ENCODE measurements around the gene STC2. TPM values are rescaled to one million over a fixed set of nuclear protein-coding genes. Genes with fewer than 3 reads are reported as not detected.

Gene STC2
- total and polyA plus RNA-seq, 2 of the 4 experiments (the other 2 are of a cell fraction): 87.5 to 270 TPM

DNA sequence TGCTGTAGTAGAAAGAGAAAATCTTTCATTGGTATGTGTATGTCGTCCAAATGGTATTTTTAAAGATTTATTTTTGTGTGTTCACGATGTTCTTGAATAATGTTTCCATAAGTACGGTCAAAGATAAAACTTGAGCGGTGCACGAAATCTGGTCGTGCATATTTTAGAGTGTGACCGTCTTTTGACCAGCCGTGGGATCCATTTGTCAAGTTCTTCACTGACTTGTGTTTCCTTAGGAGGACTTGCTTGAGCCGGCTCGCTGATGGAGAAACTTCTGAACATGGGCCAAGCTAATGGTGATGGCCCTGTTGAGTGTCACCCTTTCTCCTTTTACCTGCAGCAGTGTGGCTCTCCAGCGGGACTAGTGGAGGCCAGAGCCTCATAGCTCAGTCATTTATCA is 11.1 kb upstream of the STC2 start:
- Histone ChIP-seq H2AK5ac (ENCODE audit: low read depth, low read length) (no peak overlapping the region), H2AK9ac (replicated peaks; ENCODE audit: low read depth, low read length, poor library complexity) (no peak overlapping the region), H4K91ac (ENCODE audit: insufficient read depth, low read depth, low read length) (no peak overlapping the region), H3K36me3 (ENCODE audit: control insufficient read depth, insufficient read depth, low read length) (no peaks in the 10 kb centered on the region), H3K9ac (ENCODE audit: low read depth, low read length) (no peak overlapping the region), H3K4ac (ENCODE audit: low read depth, low read length) (no peak overlapping the region), H2BK5ac (ENCODE audit: low read depth, low read length, poor library complexity, severe bottlenecking) (no peak overlapping the region), H4K5ac (ENCODE audit: low read depth, low read length) (no peak overlapping the region), H3K9me3 (ENCODE audit: control insufficient read depth, insufficient read depth, low read length) (no peaks in the 10 kb centered on the region), H3K27me3 (ENCODE audit: control insufficient read depth, insufficient read depth, low read length) (no peaks in the 10 kb centered on the region; the same call in 1 of the 2 replicates), H2AFZ (replicated peaks; ENCODE audit: low read length, poor library complexity) (peak overlapping the region; percentile 39), H3K14ac (replicated peaks; ENCODE audit: low read depth, low read length) (no peak overlapping the region), H3K9me1 (ENCODE audit: insufficient read depth, low read length) (no peaks in the 10 kb centered on the region; the same call in 1 of the 2 replicates), H2BK15ac (ENCODE audit: low read depth, low read length) (0 out of 3 replicates have a peak overlapping the region, but pooled peaks have one; percentile 36), H3K4me2 (ENCODE audit: low read depth, low read length) (no peak overlapping the region), H3K27ac (ENCODE audit: insufficient read depth, low read length) (peak overlapping the region; percentile 5; the same call in 1 of the 2 replicates), H3K4me3 (ENCODE audit: insufficient read depth, low read depth, low read length) (no peak overlapping the region), H3K4me1 (ENCODE audit: control insufficient read depth, insufficient read depth, low read length) (peaks cover 4% of the 10 kb centered on the region; the same call in 1 of the 2 replicates), H3K23ac (ENCODE audit: low read depth, low read length) (no peak overlapping the region), H4K8ac (ENCODE audit: low read depth in 2 of 2, low read length in 2 of 2) (peak overlapping the region in 1 of 2 experiments; percentile 42; a peak in 1 of 4 replicates), H3K56ac (ENCODE audit: extremely low read depth, insufficient read depth, low read length) (no peak overlapping the region), H2BK120ac (ENCODE audit: low read depth, low read length) (no peak overlapping the region), H3K18ac (ENCODE audit: low read depth, low read length) (no peak overlapping the region), H3K79me1 (ENCODE audit: low read depth in 1 of 2, low read length in 2 of 2) (no peaks in the 10 kb centered on the region), H2BK20ac (ENCODE audit: low read depth, low read length) (no peak overlapping the region), H4K20me1 (ENCODE audit: insufficient read depth, low read length) (no peaks in the 10 kb centered on the region)
- DNase-seq: no peak
- intact Hi-C loops (cut with micrococcal nuclease) (no loop called here), dilution Hi-C loops (cut with HindIII; ENCODE audit: low sequenced_read_pairs, unreplicated experiment) (no loop called here), in situ Hi-C loops (cut with MboI; ENCODE audit: low sequenced_read_pairs) (no loop called here)
- 38% methylated on average over 7 of the region's 11 CpGs; no CpG with 5 or more reads in 1 of the 2 experiments for WGBS, 2 experiments (ENCODE audit: extremely low coverage in 2 of 2, insufficient read length in 1 of 2)
- TF ChIP-seq MAZ (IDR thresholded peaks at IDR 0.05; ENCODE audit: borderline replicate concordance, low read depth, low read length): no peak
- TF ChIP-seq CHD1 (IDR thresholded peaks at IDR 0.05; ENCODE audit: low read depth, low read length): no peak
- TF ChIP-seq, protein P1, sequence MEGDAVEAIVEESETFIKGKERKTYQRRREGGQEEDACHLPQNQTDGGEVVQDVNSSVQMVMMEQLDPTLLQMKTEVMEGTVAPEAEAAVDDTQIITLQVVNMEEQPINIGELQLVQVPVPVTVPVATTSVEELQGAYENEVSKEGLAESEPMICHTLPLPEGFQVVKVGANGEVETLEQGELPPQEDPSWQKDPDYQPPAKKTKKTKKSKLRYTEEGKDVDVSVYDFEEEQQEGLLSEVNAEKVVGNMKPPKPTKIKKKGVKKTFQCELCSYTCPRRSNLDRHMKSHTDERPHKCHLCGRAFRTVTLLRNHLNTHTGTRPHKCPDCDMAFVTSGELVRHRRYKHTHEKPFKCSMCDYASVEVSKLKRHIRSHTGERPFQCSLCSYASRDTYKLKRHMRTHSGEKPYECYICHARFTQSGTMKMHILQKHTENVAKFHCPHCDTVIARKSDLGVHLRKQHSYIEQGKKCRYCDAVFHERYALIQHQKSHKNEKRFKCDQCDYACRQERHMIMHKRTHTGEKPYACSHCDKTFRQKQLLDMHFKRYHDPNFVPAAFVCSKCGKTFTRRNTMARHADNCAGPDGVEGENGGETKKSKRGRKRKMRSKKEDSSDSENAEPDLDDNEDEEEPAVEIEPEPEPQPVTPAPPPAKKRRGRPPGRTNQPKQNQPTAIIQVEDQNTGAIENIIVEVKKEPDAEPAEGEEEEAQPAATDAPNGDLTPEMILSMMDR (conservative IDR thresholded peaks at IDR 0.05; ENCODE audit: low read depth, low read length): no peak
- TF ChIP-seq RAD21 (IDR thresholded peaks at IDR 0.05; ENCODE audit: low read length): no peak
- no peak for TF ChIP-seq CEBPB (IDR thresholded peaks at IDR 0.05; ENCODE audit: low read depth, low read length)
- TF ChIP-seq, protein P2, sequence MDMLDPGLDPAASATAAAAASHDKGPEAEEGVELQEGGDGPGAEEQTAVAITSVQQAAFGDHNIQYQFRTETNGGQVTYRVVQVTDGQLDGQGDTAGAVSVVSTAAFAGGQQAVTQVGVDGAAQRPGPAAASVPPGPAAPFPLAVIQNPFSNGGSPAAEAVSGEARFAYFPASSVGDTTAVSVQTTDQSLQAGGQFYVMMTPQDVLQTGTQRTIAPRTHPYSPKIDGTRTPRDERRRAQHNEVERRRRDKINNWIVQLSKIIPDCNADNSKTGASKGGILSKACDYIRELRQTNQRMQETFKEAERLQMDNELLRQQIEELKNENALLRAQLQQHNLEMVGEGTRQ (IDR thresholded peaks at IDR 0.05; ENCODE audit: low read depth, low read length): no peak
- TF ChIP-seq FOS (IDR thresholded peaks at IDR 0.05; ENCODE audit: low read depth, low read length): no peak
- no peak for TF ChIP-seq RFX5 (IDR thresholded peaks at IDR 0.05; ENCODE audit: low read depth, low read length)
- POLR2A ChIA-PET (ENCODE audit: unreplicated experiment): no interaction called here
- ATAC-seq (ENCODE audit: low read depth): no peak
- CTCF ChIA-PET: no interaction called here
- BruUV-seq (replicated peaks): no TSS peak

All from IMR-90 (cell line).